B cell (primary cell): ENCODE results near the gene AFF3. TPM values are rescaled to one million over a fixed set of nuclear protein-coding genes. Genes with fewer than 3 reads are reported as not detected.
"Not testable (repeated sequence)": the region's sequence is repeated elsewhere in the genome, so short reads cannot be mapped to it uniquely, and the experiment has no call there.

Source experiments
- ATAC-seq: fragments of 200-7000 bp; cut with Tn5 transposase; one replicate; pipeline ENCODE4 v1.10.0; 2021; ENCODE audit warnings: low read depth, mild to moderate bottlenecking, moderate number of reproducible peaks, moderate library complexity
- CTCF ChIA-PET: fragments of 350-600 bp; sonication (Branson Sonifier 250); formaldehyde crosslinking; loops from one replicate; lab custom pipeline; 2021; ENCODE audit warnings: antibody characterized with exemption, inconsistent platforms; lab: Charles Lee
- POLR2A ChIA-PET: fragments of 350-600 bp; sonication (Branson Sonifier 250); formaldehyde crosslinking; loops from one replicate; lab custom pipeline; 2021; ENCODE audit warnings: antibody characterized with exemption; lab: Charles Lee
- DNase-seq: peaks from one replicate; pipeline ENCODE4 v3.0.0; 2013
- H2AFZ ChIP-seq: 2 replicates; pipeline ENCODE4 v1.6.1; 2012; ENCODE audit warnings: mild to moderate bottlenecking, low read depth, low read length; ENCODE audit not compliant: insufficient read depth, poor library complexity, severe bottlenecking
- H3K27ac ChIP-seq, 2 donors: 1 replicate in 1 of 2; 2 replicates in 1 of 2; pipeline ENCODE4 v1.5.1; 2012 to 2013; ENCODE audit warnings: low read length in 2 of 2, mild to moderate bottlenecking in 2 of 2, moderate library complexity in 1 of 2
- H3K27me3 ChIP-seq, 4 experiments: fragments of 200-600 bp in 1 of 4; sonication (generic) in 1 of 4; replicated peaks in 1 of 4; 1 replicate in 2 of 4; 2 replicates in 2 of 4; pipeline versions ENCODE4 v1.6.1 to v1.7.0; 2013 to 2016; ENCODE audit warnings: low read length in 3 of 4, mild to moderate bottlenecking in 2 of 4, mixed read lengths in 1 of 4, moderate library complexity in 1 of 4; ENCODE audit not compliant: insufficient read depth in 4 of 4, control insufficient read depth in 3 of 4; ENCODE audit errors: control extremely low read depth in 1 of 4
- H3K36me3 ChIP-seq, 2 experiments: replicated peaks in 1 of 2; 1 replicate in 1 of 2; 2 replicates in 1 of 2; pipeline versions ENCODE4 v1.6.1 to v1.7.1; 2013; ENCODE audit warnings: low read length in 1 of 2; ENCODE audit not compliant: insufficient read depth in 2 of 2, control insufficient read depth in 1 of 2; ENCODE audit errors: control extremely low read depth in 1 of 2, extremely low read depth in 1 of 2
- H3K4me1 ChIP-seq, 2 donors: fragments of 200-600 bp in 1 of 2; sonication (generic) in 1 of 2; 1 replicate in 1 of 2; 2 replicates in 1 of 2; pipeline versions ENCODE4 v1.5.1 to v1.6.1; 2013 to 2017; ENCODE audit warnings: low read length in 2 of 2; ENCODE audit not compliant: control insufficient read depth in 2 of 2, insufficient read depth in 2 of 2
- H3K4me2 ChIP-seq: replicated peaks from 2 replicates; pipeline ENCODE3; 2012; ENCODE audit warnings: mild to moderate bottlenecking, low read depth, low read length; ENCODE audit not compliant: poor library complexity, severe bottlenecking
- H3K4me3 ChIP-seq, 5 experiments: fragments of 200-600 bp in 1 of 5; sonication (generic) in 1 of 5; 1 replicate in 3 of 5; 2 replicates in 2 of 5; pipeline versions ENCODE4 v1.5.1 to v1.7.0; 2011 to 2016; ENCODE audit warnings: low read length in 4 of 5, mild to moderate bottlenecking in 4 of 5, low read depth in 2 of 5, control low read depth in 1 of 5, moderate library complexity in 1 of 5; ENCODE audit not compliant: insufficient read depth in 1 of 5; ENCODE audit errors: control extremely low read depth in 1 of 5, extremely low read depth in 1 of 5
- H3K79me2 ChIP-seq: fragments of 200-600 bp; sonication (generic); one replicate; pipeline ENCODE4 v1.6.0; 2016; ENCODE audit warnings: low read length; ENCODE audit not compliant: control insufficient read depth, insufficient read depth
- H3K9ac ChIP-seq: fragments of 200-600 bp; sonication (generic); 2 replicates; pipeline ENCODE4 v1.6.1; 2017; ENCODE audit warnings: mild to moderate bottlenecking, low read length, moderate library complexity
- H3K9me3 ChIP-seq, 3 donors: one replicate each; pipeline versions ENCODE4 v1.6.1 to v1.7.1; 2013; ENCODE audit warnings: low read length in 2 of 3; ENCODE audit not compliant: control insufficient read depth in 2 of 3, insufficient read depth in 1 of 3; ENCODE audit errors: control extremely low read depth in 1 of 3
- H4K20me1 ChIP-seq: 2 replicates; pipeline ENCODE4 v1.6.0; 2012; ENCODE audit warnings: mild to moderate bottlenecking, low read length; ENCODE audit not compliant: insufficient read depth, control insufficient read depth, poor library complexity, severe bottlenecking
- H3K27ac Mint-ChIP-seq: one replicate; pipeline ENCODE4 v1.8.0; 2021; ENCODE audit warnings: mixed read lengths
- H3K27me3 Mint-ChIP-seq: one replicate; pipeline ENCODE4 v1.8.0; 2021; ENCODE audit warnings: mixed read lengths
- H3K4me1 Mint-ChIP-seq: one replicate; pipeline ENCODE4 v1.8.0; 2021; ENCODE audit warnings: mixed read lengths
- H3K4me3 Mint-ChIP-seq: one replicate; pipeline ENCODE4 v1.8.0; 2021; ENCODE audit warnings: mixed read lengths
- H3K9me3 Mint-ChIP-seq: one replicate; pipeline ENCODE4 v1.8.0; 2022; ENCODE audit warnings: mixed read lengths; ENCODE audit not compliant: insufficient read depth
- EZH2 ChIP-seq: IDR thresholded peaks from 2 replicates; pipeline ENCODE4 v1.6.1; 2012; ENCODE audit warnings: borderline replicate concordance, low read depth, mild to moderate bottlenecking, moderate library complexity, low read length; ENCODE audit not compliant: insufficient read depth, poor library complexity, severe bottlenecking
- WGBS: methylation state at CpG from one replicate; pipeline ENCODE4 v1.1.5; 2013; ENCODE audit warnings: missing lambda C conversion rate; ENCODE audit not compliant: insufficient coverage; 5-methylcytosine and 5-hydroxymethylcytosine counted together
- intact Hi-C: fragments of 100-400 bp; cut with micrococcal nuclease; formaldehyde crosslinking; loops from one replicate; pipeline ENCODE4 v1.10.0; 2022
- polyA plus RNA-seq: library from polyadenylated mRNA; depleted of rRNA; stranded (reverse); fragments of >200 nt; gene quantifications from 2 replicates; pipeline ENCODE4 v1.2.3, GENCODE V29; 2012
- total RNA-seq, 2 donors: library from RNA; stranded (reverse); fragments of 120-200 nt in 1 of 2; gene quantifications; 1 replicate in 1 of 2; 2 replicates in 1 of 2; pipeline versions ENCODE4 v1.2.3 to v1.2.4, GENCODE V29; 2013 to 2022
- TF ChIP-seq, protein P1 (sequence below): fragments of 200-600 bp; IDR thresholded peaks from one replicate; pipeline ENCODE4 v1.8.0; 2022; ENCODE audit warnings: antibody characterized with exemption, mild to moderate bottlenecking

AFF3 gene
- total and polyA plus RNA-seq, 2 donors (not counting 1 experiment from before 2014, with no cell fraction given): 117 to 830 TPM

GRCh38 chr2:99663641-99664040 lies 478.7 kb downstream of the AFF3 start:
- Histone ChIP-seq H3K4me3 (no peak overlapping the region), H3K4me2 (no peak overlapping the region), H3K79me2 (no peaks in the 10 kb centered on the region), H4K20me1 (peaks cover 26% of the 10 kb centered on the region), H3K27ac (no peak overlapping the region), H3K4me1 (no peaks in the 10 kb centered on the region), H3K9ac (no peak overlapping the region), H3K9me3 (no peaks in the 10 kb centered on the region), H3K27me3 (no peaks in the 10 kb centered on the region), H3K36me3 (peaks cover 3 to 50% of the 10 kb centered on the region in 2 experiments), H2AFZ (no peak overlapping the region)
- Mint-ChIP-seq H3K4me1 (peaks cover 4% of the 10 kb centered on the region), H3K27me3 (no peaks in the 10 kb centered on the region), H3K9me3 (peaks cover 2% of the 10 kb centered on the region), H3K27ac (peak overlapping the region; percentile 46), H3K4me3 (no peak overlapping the region)
- TF ChIP-seq, protein P1, sequence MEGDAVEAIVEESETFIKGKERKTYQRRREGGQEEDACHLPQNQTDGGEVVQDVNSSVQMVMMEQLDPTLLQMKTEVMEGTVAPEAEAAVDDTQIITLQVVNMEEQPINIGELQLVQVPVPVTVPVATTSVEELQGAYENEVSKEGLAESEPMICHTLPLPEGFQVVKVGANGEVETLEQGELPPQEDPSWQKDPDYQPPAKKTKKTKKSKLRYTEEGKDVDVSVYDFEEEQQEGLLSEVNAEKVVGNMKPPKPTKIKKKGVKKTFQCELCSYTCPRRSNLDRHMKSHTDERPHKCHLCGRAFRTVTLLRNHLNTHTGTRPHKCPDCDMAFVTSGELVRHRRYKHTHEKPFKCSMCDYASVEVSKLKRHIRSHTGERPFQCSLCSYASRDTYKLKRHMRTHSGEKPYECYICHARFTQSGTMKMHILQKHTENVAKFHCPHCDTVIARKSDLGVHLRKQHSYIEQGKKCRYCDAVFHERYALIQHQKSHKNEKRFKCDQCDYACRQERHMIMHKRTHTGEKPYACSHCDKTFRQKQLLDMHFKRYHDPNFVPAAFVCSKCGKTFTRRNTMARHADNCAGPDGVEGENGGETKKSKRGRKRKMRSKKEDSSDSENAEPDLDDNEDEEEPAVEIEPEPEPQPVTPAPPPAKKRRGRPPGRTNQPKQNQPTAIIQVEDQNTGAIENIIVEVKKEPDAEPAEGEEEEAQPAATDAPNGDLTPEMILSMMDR: no peak
- TF ChIP-seq EZH2: no peak
- WGBS: 100% methylated on average over 2 of the region's 2 CpGs
- CTCF ChIA-PET: interaction anchor here (1.1 kb wide), 1 partner anchor 9 kb away, joined by 3 read pairs; no protein-coding TSS in a partner anchor
- no peak for ATAC-seq
- POLR2A ChIA-PET: interaction anchor here (0.9 kb wide), 1 partner anchor 598 kb away, joined by 4 read pairs; no protein-coding TSS in a partner anchor
- no peak for DNase-seq
- intact Hi-C loops: no loop called here

DNA sequence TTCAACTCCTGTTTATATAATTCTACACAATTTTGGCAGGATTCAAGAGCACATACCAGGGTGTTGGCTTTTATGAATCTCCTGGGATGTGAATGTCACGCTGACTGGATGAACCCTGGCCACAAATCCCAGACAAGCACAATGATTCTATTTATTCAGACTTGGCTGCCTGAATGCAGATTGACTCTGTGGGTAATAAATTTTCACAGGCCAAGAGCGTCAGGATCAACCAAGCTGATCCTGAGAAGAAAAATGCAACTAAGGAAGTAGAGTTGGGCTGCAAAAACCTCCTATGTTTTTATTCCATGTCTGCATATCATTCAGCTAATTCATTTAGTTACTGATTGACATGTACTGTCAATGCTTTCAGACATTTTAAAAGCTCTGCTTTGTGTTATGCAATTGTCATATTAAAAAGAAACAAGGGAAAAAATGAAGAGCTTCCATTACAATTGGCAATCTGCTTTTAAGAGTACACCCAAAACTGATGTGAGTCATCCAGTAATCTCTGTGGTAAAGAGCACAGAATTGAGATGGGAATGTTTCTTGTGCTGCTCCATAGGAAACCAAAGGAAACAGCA lies 479.5 kb downstream of the AFF3 start:
- peaks cover 26% of the 10 kb centered on the region for H4K20me1 ChIP-seq
- Mint-ChIP-seq H3K9me3 (peaks cover 2% of the 10 kb centered on the region), H3K4me3 (no peak overlapping the region), H3K4me1 (peaks cover 4% of the 10 kb centered on the region), H3K27ac (no peak overlapping the region), H3K27me3 (no peaks in the 10 kb centered on the region)
- DNase-seq (no peak), ATAC-seq (no peak)
- H3K36me3 ChIP-seq: peaks cover 3 to 55% of the 10 kb centered on the region in 2 experiments
- H3K27ac ChIP-seq: no peak overlapping the region
- no peak overlapping the region for H2AFZ ChIP-seq
- intact Hi-C loops: no loop called here
- H3K4me2 ChIP-seq: no peak overlapping the region
- TF ChIP-seq EZH2: no peak
- TF ChIP-seq, protein P1: no peak
- CTCF ChIA-PET: no interaction called here
- H3K27me3 ChIP-seq: no peaks in the 10 kb centered on the region
- H3K9me3 ChIP-seq: no peaks in the 10 kb centered on the region
- 80% methylated on average over 1 of the region's 2 CpGs for WGBS
- H3K9ac ChIP-seq: no peak overlapping the region
- POLR2A ChIA-PET: interaction anchor here (0.9 kb wide), 1 partner anchor 599 kb away, joined by 4 read pairs; no protein-coding TSS in a partner anchor
- no peak overlapping the region for H3K4me3 ChIP-seq
- no peaks in the 10 kb centered on the region for H3K79me2 ChIP-seq
- no peaks in the 10 kb centered on the region for H3K4me1 ChIP-seq

DNA sequence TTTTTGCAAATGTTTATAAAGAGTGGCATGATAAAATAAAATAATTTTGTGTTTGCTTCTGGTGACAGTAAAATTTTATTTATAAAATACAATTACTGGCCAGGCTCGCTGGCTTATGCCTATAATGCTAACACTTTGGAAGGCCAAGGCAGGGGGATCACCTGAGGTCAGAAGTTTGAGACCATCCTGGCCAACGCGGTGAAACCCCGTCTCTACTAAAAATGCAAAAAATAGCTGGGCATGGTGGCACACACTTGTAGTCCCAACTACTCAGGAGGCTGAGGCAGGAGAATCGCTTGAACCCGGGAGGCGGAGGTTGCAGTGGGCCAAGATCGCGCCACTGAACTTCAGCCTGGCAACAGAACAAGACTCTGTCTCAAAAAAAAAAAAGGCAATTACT lies 480.6 kb downstream of the AFF3 start:
- H3K4me1 ChIP-seq, H3K27me3 Mint-ChIP-seq, ATAC-seq, DNase-seq, H3K27ac Mint-ChIP-seq, POLR2A ChIA-PET, H3K27me3 ChIP-seq, H3K9me3 ChIP-seq, intact Hi-C loops, H3K79me2 ChIP-seq, H3K27ac ChIP-seq, H3K4me1 Mint-ChIP-seq, H3K9me3 Mint-ChIP-seq, H3K4me3 ChIP-seq, H2AFZ ChIP-seq, H3K4me3 Mint-ChIP-seq, CTCF ChIA-PET, H3K4me2 ChIP-seq, H3K9ac ChIP-seq: not testable (repeated sequence)
- 100% methylated on average over 4 of the region's 9 CpGs for WGBS
- H4K20me1 ChIP-seq: peaks cover 26% of the 10 kb centered on the region
- peaks cover 3 to 61% of the 10 kb centered on the region in 2 experiments for H3K36me3 ChIP-seq
